Measurements from ENCODE around the gene IL11RA. TPM values are rescaled to one million over a fixed set of nuclear protein-coding genes. Genes with fewer than 3 reads are reported as not detected.
"Not testable (repeated sequence)": the region's sequence is repeated elsewhere in the genome, so short reads cannot be mapped to it uniquely, and the experiment has no call there.

Gene IL11RA
- total RNA-seq, 1 donor from 2014 or later = 15.4 TPM

DNA sequence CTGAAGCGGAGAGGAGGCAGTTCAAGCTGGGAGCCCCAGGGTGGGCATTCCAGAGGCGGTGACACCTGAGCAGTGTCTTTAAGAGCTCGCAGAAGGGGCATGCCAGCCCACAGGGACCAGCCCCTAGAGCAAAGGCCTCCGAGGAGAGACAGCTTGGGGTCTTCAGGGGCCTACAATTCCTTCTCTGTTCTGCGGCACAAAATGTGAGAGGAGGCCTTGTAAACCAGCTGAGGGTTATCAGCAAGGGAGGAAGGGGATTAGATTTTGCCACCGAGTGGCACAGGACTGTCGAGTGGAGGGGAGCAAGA lies 13.9 kb upstream of the IL11RA start:
- peaks cover 2% of the 10 kb centered on the region for H3K27me3 Mint-ChIP-seq (ENCODE audit: low read depth)
- peak overlapping the region; percentile 29 for H3K27ac Mint-ChIP-seq (ENCODE audit: unreplicated experiment)
- H3K9me3 Mint-ChIP-seq = peaks cover 2% of the 10 kb centered on the region
- H3K4me3 Mint-ChIP-seq = peak overlapping the region; percentile 89
- H3K4me1 Mint-ChIP-seq = peaks cover 39% of the 10 kb centered on the region
- peaks cover 5% of the 10 kb centered on the region for H3K36me3 Mint-ChIP-seq (ENCODE audit: low read depth)
- DNase-seq (ENCODE audit: low read depth, low spot score) = no peak
- TF ChIP-seq, protein P1, sequence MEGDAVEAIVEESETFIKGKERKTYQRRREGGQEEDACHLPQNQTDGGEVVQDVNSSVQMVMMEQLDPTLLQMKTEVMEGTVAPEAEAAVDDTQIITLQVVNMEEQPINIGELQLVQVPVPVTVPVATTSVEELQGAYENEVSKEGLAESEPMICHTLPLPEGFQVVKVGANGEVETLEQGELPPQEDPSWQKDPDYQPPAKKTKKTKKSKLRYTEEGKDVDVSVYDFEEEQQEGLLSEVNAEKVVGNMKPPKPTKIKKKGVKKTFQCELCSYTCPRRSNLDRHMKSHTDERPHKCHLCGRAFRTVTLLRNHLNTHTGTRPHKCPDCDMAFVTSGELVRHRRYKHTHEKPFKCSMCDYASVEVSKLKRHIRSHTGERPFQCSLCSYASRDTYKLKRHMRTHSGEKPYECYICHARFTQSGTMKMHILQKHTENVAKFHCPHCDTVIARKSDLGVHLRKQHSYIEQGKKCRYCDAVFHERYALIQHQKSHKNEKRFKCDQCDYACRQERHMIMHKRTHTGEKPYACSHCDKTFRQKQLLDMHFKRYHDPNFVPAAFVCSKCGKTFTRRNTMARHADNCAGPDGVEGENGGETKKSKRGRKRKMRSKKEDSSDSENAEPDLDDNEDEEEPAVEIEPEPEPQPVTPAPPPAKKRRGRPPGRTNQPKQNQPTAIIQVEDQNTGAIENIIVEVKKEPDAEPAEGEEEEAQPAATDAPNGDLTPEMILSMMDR (conservative IDR thresholded peaks at IDR 0.05) = no peak

DNA sequence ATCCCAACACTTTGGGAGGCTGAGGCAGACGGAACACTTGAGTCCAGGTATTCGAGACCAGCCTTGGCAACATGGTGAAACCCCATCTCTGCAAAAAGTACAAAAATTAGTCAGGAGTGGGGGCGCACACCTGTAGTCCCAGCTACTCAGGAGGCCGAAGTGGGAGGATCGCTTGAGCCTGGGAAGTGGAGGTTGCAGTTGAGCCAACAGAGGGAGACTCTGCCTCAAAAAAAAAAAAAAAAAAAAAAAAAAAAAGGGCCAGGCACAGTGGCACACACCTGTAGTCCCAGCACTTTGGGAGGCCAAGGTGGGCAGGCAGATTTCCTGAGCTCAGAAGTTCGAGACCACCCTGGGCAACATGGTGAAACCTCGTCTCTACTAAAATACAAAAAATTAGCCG lies 12.7 kb upstream of the IL11RA start:
- DNase-seq (ENCODE audit: low read depth, low spot score); H3K9me3 Mint-ChIP-seq; H3K27me3 Mint-ChIP-seq (ENCODE audit: low read depth); H3K36me3 Mint-ChIP-seq (ENCODE audit: low read depth); H3K27ac Mint-ChIP-seq (ENCODE audit: unreplicated experiment): not testable (repeated sequence)
- Mint-ChIP-seq H3K4me3 (peak overlapping the region; percentile 54), H3K4me1 (peaks cover 32% of the 10 kb centered on the region)

DNA sequence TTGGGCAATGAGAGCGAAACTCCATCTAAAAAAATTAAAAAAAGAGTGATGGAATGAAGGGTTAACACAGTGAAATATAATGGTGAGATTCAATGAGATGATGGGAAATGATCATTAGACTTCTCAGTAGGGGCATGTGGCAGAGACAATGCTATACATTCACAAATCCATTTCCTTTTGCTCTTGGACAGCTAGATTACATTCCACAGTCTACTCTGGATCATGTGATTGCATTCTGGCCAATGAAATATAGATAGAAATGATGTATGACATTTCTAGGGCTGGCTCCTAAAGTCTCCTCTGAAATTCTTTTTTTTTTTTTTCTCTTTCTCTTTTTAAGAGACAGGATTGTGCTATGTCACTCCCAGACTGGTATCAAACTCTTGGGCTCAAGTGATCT lies 9.3 kb upstream of the IL11RA start:
- no peak for DNase-seq (ENCODE audit: low read depth, low spot score)
- peaks cover 33% of the 10 kb centered on the region for H3K4me1 Mint-ChIP-seq
- TF ChIP-seq, protein P1 (conservative IDR thresholded peaks at IDR 0.05) = no peak
- H3K27me3 Mint-ChIP-seq (ENCODE audit: low read depth) = no peaks in the 10 kb centered on the region
- no peaks in the 10 kb centered on the region for H3K36me3 Mint-ChIP-seq (ENCODE audit: low read depth)
- H3K9me3 Mint-ChIP-seq = peaks cover 2% of the 10 kb centered on the region
- peak overlapping the region; percentile 57 for H3K4me3 Mint-ChIP-seq
- H3K27ac Mint-ChIP-seq (ENCODE audit: unreplicated experiment) = no peak overlapping the region

DNA sequence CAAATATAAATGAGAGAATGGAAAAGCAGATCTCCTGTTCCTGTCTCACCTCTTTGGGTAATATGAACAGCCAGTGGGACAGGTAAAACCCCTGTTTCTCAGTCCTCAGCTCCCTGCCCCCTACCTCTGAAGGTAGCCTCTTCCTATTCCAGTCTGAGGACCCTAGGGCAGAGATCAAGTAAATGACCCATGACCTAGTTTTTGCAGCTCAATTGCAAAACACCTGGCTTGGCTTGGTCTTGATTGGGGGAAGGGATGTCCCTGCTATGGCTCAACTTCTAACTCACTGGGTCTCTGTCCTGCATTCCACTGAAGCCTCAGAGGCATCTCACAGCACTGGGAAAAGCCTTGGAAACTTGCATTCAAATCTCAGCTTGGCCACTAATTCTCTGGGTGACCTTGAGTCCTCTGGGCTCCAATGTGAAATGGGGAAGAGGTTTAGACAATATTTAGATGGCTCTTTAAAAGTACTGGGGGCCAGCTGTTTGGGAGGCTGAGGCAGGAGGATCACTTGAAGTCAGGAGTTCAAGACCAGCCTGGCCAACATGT lies 7.1 kb upstream of the IL11RA start:
- H3K36me3 Mint-ChIP-seq (ENCODE audit: low read depth) = peaks cover 10% of the 10 kb centered on the region
- no peak for DNase-seq (ENCODE audit: low read depth, low spot score)
- peaks cover 2% of the 10 kb centered on the region for H3K9me3 Mint-ChIP-seq
- no peaks in the 10 kb centered on the region for H3K27me3 Mint-ChIP-seq (ENCODE audit: low read depth)
- H3K4me1 Mint-ChIP-seq = peaks cover 34% of the 10 kb centered on the region
- peak overlapping the region; percentile 59 for H3K4me3 Mint-ChIP-seq
- H3K27ac Mint-ChIP-seq (ENCODE audit: unreplicated experiment) = no peak overlapping the region
- TF ChIP-seq, protein P1 (conservative IDR thresholded peaks at IDR 0.05) = no peak

DNA sequence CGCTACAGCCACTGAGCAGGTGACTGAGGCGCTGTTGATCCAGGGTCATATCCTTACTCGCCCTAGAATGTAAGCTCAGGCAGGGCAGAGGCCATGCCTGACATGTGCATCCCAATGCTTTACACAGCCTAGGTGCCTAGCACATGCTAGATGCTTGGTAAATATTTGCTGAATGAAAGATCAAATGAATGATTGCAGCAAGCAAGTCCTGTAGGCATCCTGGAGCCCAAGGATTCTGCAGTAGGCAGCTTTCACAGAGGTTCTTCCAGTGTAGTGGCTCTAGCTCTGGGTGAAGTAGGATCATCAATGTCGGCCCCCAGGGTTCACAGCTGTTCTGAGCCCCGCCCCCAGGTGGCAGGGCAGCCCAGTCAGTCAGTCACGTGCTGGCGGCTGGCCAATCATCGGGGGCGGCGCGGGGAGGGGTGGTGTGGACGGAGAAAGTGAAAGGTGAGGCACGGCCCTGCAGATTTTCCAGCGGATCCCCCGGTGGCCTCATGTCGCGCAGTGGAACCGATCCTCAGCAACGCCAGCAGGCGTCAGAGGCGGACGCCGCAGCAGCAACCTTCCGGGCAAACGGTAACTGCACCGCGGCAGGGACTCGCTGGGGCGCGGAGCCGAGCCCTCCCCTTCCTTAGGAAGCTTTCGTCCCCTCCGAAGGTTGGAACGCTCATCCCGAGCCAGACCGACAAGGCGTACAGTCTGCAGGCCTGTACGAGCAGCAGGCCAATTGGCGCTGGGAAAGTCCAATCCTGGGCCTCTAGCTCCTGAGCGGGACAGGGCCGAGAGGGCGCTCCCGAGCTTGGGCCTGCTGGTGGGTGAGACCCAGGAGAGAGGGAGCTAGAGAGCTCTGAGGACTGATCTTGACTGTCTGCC lies 5.5 kb upstream of the IL11RA start, which contains the start of gene GALT:
GALT (plus strand) TSS at position 465 of the 873 bp plus-strand sequence; CDS start at position 495, 30 bp downstream.
- DNase-seq (ENCODE audit: low read depth, low spot score) = peak; percentile 93
- Mint-ChIP-seq H3K4me1 (peaks cover 40% of the 10 kb centered on the region), H3K9me3 (peaks cover under 1% of the 10 kb centered on the region), H3K4me3 (peak within 1 kb of the TSS; percentile 95), H3K27me3 (ENCODE audit: low read depth) (no peaks in the 10 kb centered on the region), H3K27ac (ENCODE audit: unreplicated experiment) (peak within 1 kb of the TSS; percentile 71), H3K36me3 (ENCODE audit: low read depth) (peaks cover 10% of the 10 kb centered on the region)
- TF ChIP-seq, protein P1 (conservative IDR thresholded peaks at IDR 0.05) = peak; percentile 53

DNA sequence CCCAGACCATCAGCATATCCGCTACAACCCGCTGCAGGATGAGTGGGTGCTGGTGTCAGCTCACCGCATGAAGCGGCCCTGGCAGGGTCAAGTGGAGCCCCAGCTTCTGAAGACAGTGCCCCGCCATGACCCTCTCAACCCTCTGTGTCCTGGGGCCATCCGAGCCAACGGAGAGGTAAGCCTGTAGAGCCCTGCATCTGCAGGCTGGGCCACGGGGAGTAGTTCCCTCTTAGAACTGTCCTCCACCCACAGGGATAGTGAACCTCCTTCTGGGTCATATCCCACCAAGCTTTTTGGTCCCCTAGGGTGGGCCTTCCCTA lies 4.9 kb upstream of the IL11RA start:
- Mint-ChIP-seq H3K27ac (ENCODE audit: unreplicated experiment) (peak overlapping the region; percentile 35), H3K4me1 (peaks cover 45% of the 10 kb centered on the region), H3K36me3 (ENCODE audit: low read depth) (peaks cover 10% of the 10 kb centered on the region), H3K27me3 (ENCODE audit: low read depth) (no peaks in the 10 kb centered on the region), H3K9me3 (no peaks in the 10 kb centered on the region), H3K4me3 (peak overlapping the region; percentile 95)
- DNase-seq (ENCODE audit: low read depth, low spot score) = no peak
- TF ChIP-seq, protein P1 (conservative IDR thresholded peaks at IDR 0.05) = no peak
